ENCODE results near the gene NEU4.
"Not testable (repeated sequence)": the region's sequence is repeated elsewhere in the genome, so short reads cannot be mapped to it uniquely, and the experiment has no call there.

Gene NEU4

DNA sequence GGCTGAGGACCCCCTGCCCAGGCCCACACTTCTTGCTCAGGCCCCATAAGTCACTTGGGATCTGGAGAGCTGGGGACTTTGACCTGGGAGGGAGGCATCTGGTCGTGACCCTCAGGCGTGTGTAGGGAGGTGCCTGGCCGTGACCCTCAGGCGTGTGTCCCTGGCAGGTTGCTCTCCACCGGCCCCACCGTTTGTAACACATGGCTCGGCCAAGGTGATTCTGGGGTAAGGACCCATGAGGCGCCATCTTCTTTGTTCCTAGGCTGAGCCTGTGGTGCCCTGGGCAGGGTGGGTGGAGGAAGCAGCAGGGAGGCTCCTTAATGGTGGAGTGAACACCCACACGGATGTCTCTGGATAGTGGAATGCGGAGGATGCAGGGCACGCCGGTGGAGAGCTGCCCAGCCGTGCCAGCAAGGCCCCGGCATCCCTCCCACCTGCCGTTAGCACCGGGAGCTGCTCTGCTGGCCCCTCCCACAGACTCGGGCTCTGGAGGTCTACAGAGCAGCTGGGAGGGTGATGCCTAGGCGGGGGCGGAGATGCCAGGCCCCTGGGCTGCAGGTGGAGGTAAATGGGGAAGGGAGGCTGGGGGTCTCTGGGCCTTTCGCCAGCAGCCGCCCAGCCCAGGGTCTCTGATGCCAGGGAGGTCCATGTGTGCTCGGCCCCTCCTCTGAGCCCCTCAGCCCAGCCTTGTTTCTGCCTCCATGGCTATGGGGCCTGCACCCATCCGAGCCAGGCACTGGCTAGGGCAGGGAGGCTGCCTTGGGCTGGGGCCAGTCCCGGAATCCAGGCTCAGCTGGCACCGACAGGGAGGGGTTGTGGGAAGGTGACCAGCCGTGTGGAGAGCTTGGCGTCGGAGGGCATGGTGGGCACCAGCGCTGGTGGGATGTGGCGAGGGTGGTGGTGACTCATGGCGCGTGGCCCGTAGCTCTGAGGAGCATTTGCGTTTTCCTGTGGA lies 33.5 kb upstream of the NEU4 start:
- DNase-seq (ENCODE audit: low spot score) = no peak

DNA sequence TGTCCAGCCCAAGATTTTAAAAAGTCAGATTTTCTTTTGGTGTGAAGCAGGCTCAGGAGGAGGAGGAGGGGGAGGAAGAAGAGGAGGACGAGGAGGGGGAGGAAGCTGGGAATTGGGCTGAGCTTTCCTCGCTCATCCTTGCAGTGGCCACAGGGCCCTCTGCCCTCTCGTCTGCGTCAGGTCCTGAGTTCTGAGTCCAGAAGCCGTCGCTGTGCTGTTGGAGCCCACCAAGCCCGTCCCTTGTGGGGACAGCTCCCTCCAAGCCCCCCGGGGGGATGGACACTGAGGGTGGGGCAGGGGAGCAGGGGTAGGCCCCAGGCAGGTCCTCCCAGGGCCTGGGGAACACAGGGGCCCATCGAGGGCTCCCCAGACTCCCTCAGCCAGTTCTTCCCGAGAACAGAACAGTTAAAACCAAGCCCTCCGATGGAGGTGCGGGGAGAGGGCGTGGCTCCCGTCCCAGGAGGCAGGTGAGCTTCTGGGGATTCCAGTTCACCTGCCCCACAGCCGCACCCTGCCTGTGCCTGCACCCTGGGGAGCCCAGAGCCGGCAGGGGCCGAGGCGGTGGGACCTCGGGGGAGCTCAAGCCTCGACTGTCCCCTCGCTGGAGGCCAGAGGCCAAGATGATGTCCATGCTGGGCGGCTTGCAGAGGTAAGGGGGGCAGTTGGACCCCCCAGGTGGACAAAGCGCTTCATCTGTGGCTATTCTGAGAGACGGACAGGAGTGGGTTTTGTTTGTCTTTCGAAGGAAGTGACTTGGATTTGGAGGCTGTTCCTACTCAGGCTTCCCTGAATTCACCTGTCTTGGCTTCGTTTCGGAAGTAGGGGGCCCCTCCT lies 32.4 kb upstream of the NEU4 start, which contains the start of gene GAL3ST2:
TSS of gene GAL3ST2 (plus strand) at position 487 of the 834 bp plus-strand sequence. CDS start at position 621, 134 bp downstream.
- no peak for DNase-seq (ENCODE audit: low spot score)

DNA sequence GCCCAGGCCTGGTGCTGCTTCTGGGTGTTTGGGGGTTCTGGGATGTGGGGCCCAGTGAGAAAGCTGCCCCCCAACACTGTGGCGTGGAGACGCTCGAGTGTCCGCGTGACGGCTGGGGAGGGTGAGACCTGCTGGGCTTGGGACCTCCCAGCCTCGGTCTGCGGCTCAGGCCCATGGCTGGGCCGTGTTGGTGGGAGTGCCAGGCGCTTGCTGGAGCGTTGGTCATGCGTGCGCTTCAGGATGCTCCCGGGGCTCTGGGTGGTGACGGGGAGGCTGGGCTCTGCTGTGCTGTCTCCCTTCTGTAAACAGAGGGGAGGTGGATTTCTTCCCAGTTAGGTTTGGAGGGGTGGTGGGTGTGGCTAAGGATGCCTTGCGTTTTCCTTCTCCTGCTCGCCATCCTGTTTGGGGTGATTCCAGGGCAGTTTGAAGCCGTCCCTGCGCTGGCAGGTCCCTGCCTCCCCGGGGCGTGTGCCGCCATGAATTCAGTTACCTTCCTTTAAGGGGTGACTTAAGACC lies 31.8 kb upstream of the NEU4 start:
- no peak for DNase-seq (ENCODE audit: low spot score)

DNA sequence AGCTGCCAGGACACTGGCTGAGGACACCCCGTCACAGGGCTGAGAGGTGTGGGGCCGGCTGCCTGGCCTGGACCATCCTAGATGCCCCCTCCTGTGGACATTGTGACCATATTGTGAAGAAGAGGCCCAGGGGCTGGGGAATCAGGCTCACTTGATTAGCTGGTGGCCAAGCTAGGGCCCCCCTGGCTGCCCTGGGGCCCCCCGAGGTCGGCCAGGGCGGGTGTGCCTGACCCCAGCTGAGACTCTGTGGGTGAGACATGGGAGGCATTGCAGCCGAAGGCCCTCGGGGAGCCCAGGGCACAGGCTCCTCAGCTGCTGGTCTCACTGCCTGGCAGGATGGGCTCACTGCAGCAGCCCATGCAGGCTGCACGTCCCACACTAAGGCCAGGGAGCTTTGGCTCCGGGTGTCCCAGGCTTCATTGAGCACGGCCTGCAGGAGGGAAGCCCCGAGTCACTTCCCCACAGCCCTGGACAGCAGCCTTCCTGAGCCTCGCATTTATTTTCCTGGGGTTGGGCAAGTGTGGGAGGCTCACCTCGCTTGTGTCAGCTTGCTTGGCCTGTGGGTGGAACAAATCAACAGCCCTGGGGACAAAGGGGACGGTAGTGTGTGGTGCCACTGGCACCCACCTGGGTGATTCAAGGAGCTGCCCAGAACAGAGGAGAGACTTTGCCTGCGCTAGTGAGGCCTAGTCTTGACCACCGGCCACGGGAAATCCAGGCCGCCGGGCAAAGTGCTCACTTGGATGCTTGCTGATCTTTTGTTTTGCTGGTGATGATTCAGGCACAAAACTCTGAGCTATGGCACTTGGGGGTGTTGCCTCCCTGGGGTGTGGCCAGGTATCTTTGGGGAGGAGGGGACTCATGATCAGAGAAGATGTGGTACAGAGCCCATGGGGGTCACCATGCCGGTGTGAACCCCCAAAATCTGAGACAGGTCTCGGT lies 31.0 kb upstream of the NEU4 start:
- DNase-seq (ENCODE audit: low spot score) = no peak

DNA sequence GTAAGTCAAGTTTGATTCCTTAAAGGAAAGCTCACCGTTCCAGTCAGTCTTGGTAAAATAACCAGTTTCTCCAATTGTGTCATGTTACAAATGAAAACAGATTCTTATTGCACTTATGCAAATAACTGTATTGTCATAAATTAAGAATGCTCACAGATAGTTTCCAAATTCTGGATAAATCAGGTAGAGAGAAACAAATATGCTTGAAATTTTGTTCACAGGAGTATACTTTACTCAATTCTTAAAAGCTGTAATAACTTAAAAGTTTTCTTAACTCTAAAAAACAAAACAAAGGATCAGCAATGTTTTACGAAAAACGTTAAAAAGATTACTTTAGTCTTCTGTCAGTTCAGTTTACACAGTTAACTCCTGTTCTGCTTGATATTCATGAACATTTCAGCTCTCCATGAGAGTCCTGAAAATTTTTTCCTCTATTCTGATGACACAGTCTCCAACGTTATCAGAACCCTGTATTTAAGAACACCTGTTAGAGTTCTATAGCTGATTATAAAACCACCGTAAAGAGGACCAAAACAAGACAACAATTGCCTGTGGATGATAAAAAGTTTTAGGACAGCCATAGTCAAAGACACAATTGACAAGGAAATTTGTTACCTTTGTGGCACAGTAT lies 27.9 kb upstream of the NEU4 start:
- DNase-seq (ENCODE audit: low spot score) = no peak

DNA sequence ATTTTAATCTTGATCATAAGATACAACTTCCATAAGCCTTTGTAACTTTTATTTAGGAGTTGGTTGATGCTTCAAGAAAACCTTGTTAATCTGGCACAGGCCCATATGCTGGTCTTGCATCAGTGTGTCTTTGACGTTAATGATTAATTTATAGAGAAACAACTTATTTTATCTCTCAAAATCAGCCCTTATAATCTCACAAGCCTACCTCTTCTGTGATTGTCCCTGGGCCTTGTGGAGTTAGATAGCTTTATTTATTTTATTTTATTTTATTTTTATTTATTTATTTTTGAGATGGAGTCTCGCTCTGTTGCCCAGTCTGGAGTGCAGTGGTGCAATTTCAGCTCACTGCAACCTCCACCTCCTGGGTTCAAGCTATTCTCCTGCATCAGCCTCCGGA lies 26.9 kb upstream of the NEU4 start:
- not testable (repeated sequence) for DNase-seq (ENCODE audit: low spot score)

DNA sequence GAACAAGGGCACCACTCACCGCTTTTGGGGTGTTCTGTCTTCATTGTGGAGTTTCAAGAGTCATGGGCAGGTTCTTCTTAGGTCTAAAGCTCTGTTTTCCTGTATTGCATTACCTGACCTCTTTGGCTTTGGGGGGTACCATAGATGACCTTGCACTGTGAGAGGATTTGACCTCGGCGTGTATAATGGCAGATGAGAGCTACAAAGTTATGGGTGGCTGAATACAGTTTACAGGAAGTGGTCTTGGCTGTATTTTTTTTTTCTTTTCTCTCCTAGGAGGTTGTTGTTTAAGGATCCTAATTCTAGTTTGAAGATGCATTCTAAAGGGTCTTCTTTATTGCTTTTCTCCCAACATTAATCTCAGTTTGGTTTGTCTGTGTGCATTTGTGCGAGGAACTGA lies 20.9 kb upstream of the NEU4 start:
- DNase-seq (ENCODE audit: low spot score) = no peak

DNA sequence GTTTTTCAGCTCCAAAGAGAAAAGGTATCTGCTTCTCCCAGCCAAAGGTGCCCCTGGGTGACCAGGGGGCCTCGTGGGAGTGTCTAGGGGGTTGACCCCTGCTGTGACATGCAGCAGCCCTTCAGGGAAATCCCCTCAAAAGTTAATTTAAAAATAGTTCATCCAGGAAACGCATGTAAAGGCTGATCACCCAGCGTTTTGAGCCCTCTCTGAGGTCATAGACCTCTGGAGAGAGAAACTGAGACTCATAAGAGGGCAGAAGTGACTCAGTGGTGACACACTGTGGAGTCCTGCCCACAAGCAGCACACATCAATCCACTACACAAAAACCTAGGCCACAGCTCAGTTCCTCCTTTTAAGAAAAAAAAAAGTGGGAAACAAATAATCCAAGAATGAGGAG lies 20.4 kb upstream of the NEU4 start:
- no peak for DNase-seq (ENCODE audit: low spot score)

DNA sequence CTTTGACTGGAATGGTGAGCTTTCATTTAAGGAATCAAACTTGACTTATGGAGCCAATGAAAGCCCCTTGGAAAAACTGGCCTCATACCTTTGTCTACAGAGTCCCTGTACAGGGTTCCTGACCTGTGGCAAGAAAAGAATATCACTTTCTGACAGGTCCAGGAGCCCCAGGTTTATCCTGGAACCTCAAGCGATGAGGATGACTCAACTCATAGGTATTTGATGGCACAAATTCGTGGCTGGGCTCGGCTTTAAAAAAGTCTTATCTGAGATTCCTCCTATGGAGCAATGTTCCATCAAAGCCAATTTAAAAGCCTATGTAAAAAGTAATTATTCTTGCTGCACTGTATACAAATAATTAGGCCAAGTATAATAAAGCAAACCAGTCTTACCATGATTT lies 17.6 kb upstream of the NEU4 start:
- not testable (repeated sequence) for DNase-seq (ENCODE audit: low spot score)

DNA sequence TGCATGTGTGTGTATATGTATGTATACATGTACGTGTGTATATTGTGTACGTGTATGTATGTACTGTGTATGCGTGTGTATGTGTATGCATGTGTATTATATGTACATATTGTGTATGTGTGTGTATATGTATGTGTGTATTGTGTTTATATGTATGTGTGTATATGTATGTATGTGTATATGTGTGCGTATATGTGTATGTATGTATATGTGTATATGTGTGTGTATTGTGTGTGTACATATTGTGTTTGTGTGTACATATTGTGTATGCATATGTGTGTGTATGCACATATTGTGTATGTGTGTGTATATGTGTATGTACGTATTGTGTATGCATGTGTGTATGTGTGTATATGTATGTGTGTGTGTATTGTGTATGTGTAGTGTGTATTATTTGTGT lies 15.6 kb upstream of the NEU4 start:
- no peak for DNase-seq (ENCODE audit: low spot score)

DNA sequence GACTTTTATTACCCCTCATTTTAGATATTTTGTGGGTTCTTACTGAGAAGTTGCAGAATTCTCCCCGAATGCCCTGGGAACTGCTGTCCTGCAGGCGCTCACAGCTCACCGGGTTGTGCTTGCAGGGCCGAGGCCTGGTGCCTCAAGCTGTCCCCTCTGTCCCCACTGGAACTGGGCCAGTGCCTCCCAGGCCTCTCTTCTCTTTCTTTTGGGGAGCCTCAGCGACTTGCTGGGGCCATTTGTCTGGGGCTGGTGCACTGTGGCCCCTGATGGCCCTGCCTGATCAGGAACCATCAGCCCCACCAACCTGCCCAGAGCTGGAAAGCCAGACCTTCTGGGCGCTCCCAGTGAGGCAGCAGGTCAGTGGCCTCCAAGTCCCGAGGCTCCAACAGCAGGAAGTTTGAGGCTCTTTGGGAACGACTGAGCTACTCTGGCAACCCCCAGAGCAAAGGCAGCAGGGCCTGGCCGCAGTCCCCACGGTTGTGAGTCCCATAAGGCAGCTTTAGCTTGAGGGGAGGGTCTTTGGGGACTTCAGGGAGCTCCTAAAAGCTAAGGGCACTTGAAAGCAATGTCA lies 14.7 kb upstream of the NEU4 start:
- DNase-seq (ENCODE audit: low spot score) = no peak

DNA sequence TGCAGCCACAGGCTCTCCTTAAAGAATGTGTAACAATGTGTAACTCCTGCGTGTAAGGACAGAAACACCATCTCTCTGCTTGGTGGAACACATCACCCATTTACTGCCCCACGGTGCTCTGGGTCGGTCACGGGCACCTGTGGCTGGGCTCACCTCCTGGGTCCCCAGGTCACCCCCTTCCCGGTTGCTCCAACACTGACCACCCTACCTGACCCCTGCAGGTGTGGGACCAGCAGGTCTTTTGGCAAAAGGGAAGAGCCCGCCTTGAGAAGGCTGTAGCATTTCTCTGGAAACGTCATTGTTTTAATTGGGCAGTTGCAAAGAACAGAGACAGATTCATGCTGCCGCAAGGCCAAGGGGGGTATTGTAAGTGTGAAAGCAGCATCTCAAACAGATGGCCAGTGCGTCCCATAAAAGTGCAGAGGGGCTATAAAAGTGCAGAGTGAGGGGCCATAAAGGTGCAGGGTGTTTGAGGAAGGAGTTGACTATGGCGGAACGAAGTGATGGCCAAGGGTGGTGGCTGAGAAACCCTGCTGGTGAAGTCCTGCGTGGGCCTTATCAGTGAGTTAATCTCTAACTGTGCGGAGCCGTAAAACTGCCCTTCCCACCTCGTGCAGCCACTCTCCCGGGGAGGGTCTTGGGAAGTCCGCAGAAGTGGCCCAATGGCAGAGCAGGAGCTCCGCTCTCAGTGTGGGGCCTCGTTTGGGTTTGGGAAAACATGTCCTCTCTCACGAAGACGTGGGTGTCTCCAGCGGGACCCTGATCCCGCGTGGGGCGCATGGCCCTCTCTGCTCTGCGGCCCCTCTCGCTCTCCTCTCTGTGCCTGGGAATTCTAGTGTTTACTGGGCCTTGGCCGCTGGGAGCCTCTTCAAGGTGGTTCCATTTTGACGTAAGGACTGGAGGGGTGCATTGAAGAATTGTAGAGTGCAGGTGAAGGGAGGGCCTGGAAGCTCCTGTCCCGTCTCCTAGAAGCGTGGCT lies 13.7 kb upstream of the NEU4 start:
- DNase-seq (ENCODE audit: low spot score) = no peak

DNA sequence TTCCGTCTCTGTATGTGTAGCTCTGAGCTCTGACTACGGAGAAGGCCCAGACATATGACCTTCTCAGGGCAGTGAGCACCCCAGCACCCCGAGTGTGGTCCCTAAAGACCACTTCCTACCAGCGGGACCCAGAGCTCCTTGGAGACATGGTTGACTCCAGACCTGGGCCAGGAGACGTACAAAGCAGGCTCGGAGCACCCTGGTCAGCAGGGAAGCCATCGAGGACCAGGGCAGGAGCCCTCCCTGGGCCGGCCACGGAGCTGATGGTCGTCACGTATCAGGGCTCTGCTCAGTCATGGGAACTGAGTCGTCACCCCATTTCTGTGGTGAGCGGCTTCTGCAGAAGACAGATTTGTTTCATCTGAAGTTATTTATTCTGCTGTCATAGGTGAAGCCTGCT lies 12.8 kb upstream of the NEU4 start:
- DNase-seq (ENCODE audit: low spot score) = no peak

DNA sequence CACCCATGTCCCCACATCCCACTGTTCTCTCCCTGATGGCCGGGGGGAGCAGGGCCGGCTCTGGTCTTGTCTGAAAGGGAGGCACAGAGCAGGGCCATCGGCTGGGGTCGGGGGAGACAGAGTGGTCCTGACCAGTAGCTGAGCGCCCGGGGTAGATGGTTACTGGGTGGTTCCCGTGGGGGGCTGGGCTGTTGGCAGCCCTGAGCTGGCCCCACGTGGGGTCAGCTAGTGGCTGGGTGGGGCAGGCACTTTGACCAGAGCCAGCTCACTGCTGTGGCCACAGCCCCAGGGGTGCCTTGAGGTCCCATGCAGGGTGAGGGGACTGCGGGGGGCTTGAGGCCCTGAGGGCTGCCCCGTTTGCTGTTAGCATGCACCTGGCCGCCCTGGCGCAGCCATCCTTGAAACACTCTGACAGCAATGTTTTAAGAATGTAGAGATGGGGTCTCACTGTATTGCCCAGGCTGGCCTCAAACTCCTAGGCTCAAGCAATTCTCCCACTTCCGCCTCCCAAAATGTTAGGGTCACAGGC lies 12.3 kb upstream of the NEU4 start:
- no peak for DNase-seq (ENCODE audit: low spot score)

DNA sequence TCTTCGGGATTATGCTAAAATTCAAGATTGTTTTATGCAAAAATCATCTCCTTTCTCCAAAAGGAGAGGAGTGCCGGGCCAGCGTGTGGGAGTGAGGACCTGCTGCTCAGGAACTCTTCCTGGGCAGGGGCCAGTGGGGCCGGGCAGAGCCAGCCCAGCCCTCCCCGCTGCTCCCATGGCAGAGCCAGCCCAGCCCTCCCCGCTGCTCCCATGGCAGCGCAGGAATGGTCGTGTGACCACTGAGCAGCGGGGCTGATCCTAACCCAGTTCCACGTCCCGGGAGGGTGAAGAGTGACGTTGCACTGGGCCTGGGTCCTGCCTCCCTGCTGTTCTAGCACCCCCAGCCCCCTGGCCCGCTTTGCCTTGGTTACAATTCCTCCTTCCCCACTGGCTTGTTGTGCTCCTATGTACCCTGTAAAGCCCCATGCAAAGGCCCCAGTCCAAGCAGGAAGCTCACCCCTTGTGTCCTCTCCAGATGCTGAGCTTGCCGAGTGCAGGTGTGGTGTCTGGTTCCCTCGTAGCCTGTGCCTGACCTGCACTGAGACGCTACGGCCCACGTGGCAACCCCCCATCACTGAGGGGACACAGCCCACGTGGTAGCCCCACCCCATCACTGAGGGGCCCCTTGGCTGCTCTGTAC lies 11.4 kb upstream of the NEU4 start:
- no peak for DNase-seq (ENCODE audit: low spot score)

DNA sequence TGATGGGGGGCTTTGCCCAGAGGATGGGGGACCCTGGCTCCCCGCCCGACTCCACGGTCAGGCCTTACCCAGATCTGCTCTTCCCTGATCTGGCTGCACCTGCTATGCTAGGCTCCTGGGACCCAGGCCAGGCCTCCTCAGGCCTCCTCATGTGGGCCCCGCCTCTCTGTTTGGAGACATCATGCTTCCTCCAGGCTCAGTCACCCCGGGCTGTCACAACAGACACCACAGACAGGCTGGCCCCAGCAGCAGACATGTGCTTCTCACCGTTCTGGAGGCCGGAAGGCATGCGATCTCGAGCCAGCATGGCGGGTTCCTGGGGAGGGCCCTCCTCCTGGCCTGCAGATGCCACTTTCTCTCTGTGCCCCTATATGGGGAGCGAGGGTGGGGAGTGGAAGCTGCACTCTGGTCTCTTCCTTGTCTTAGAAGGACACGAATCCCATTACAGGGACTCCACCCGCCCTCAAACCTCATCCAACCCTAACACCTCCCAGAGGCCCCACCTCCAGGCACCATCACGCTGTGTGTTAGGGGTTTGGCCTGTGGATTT lies 10.8 kb upstream of the NEU4 start:
- no peak for DNase-seq (ENCODE audit: low spot score)

DNA sequence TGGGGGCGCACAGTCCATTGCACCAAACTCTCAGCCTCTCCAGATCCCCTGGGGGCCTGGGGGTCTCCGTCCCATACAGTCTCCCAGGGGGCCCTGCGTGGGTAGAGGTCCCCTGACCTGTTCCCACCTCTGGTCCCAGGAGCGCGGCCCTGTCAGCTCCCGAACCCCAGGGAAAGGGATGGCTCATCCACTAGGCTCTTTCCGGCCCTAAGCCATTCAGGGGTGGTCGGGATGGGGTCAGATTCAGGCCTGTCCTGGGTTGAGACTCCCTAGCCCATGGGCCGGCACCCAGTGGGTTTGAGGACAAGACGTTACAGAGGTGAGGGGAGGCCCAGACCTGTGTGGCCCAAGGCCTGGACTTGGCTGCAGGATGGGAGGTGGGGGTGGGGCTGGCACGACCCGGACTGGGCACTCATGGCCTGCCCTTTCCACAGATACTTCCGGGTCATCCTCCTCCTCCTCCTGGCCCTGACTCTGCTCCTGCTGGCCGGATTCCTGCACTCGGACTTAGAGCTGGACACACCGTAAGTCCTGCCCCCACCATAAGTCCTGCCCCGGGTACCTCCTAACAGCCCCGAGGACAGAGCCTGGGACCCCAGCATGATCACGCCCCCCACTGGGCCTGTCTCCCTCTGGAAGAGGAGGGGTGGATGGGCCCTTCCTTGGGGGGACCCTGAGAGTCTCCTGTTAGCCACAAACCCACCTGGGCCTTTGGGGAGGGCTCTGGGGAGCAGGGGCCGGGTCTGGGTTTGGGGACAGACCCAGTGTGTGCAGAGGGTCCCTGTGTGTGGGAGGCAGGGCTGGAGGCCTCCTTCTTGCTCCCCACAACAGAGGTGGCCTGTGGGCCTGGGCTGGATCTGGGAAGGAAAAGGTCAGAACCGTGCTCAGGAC lies 10.1 kb upstream of the NEU4 start:
- no peak for DNase-seq (ENCODE audit: low spot score)

All from globus pallidus (tissue), 1 donor.